ENCODE results near the gene PLN.

GRCh38 chr6:118589186-118589585 is 41.1 kb downstream of the PLN start:
- TF ChIP-seq PAX5 (IDR thresholded peaks at IDR 0.05; ENCODE audit: insufficient read depth, low read length, severe bottlenecking), result no peak
- TF ChIP-seq POLR2A (IDR thresholded peaks at IDR 0.05; ENCODE audit: low read depth, low read length), result no peak
- TF ChIP-seq POU2F2 (IDR thresholded peaks at IDR 0.05; ENCODE audit: low read depth, low read length), result no peak
- TF ChIP-seq POLR2AphosphoS5 (IDR thresholded peaks at IDR 0.05; ENCODE audit: low read depth, low read length), result no peak
- no peak for TF ChIP-seq SPI1 (IDR thresholded peaks at IDR 0.05; ENCODE audit: low read depth, low read length)
- TF ChIP-seq TAF1 (IDR thresholded peaks at IDR 0.05; ENCODE audit: low read depth, low read length), result no peak
